ENCODE measurements around the gene IFNL4.

Gene IFNL4

GRCh38 chr19:39254531-39255345 lies 6.1 kb upstream of the IFNL4 start:
- ATAC-seq: no peak
- TF ChIP-seq ISL1 (CRISPR knock-in tag; IDR thresholded peaks at IDR 0.05): no peak
- no peak for TF ChIP-seq POU6F1 (CRISPR knock-in tag; IDR thresholded peaks at IDR 0.05; ENCODE audit: borderline replicate concordance, low read depth)
- TF ChIP-seq ESRRG (CRISPR knock-in tag; IDR thresholded peaks at IDR 0.05): no peak
- TF ChIP-seq, protein P1, sequence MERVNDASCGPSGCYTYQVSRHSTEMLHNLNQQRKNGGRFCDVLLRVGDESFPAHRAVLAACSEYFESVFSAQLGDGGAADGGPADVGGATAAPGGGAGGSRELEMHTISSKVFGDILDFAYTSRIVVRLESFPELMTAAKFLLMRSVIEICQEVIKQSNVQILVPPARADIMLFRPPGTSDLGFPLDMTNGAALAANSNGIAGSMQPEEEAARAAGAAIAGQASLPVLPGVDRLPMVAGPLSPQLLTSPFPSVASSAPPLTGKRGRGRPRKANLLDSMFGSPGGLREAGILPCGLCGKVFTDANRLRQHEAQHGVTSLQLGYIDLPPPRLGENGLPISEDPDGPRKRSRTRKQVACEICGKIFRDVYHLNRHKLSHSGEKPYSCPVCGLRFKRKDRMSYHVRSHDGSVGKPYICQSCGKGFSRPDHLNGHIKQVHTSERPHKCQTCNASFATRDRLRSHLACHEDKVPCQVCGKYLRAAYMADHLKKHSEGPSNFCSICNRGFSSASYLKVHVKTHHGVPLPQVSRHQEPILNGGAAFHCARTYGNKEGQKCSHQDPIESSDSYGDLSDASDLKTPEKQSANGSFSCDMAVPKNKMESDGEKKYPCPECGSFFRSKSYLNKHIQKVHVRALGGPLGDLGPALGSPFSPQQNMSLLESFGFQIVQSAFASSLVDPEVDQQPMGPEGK (CRISPR knock-in tag; IDR thresholded peaks at IDR 0.05; ENCODE audit: borderline replicate concordance): no peak
- no peak for TF ChIP-seq ZNF70 (CRISPR knock-in tag; IDR thresholded peaks at IDR 0.05)
- TF ChIP-seq ZNF8 (CRISPR knock-in tag; IDR thresholded peaks at IDR 0.05): no peak
- TF ChIP-seq CREB5 (CRISPR knock-in tag; IDR thresholded peaks at IDR 0.05; ENCODE audit: low read depth): no peak
- no peak for TF ChIP-seq BACH2 (CRISPR knock-in tag; IDR thresholded peaks at IDR 0.05; ENCODE audit: borderline replicate concordance)
- TF ChIP-seq, protein P2, sequence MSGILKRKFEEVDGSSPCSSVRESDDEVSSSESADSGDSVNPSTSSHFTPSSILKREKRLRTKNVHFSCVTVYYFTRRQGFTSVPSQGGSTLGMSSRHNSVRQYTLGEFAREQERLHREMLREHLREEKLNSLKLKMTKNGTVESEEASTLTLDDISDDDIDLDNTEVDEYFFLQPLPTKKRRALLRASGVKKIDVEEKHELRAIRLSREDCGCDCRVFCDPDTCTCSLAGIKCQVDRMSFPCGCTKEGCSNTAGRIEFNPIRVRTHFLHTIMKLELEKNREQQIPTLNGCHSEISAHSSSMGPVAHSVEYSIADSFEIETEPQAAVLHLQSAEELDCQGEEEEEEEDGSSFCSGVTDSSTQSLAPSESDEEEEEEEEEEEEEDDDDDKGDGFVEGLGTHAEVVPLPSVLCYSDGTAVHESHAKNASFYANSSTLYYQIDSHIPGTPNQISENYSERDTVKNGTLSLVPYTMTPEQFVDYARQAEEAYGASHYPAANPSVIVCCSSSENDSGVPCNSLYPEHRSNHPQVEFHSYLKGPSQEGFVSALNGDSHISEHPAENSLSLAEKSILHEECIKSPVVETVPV (CRISPR knock-in tag; IDR thresholded peaks at IDR 0.05): no peak
- TF ChIP-seq ZFP30 (CRISPR knock-in tag; IDR thresholded peaks at IDR 0.05): no peak
- TF ChIP-seq ZNF565 (CRISPR knock-in tag; conservative IDR thresholded peaks at IDR 0.05; ENCODE audit: low read depth): no peak
- no peak for TF ChIP-seq CSDC2 (CRISPR knock-in tag; IDR thresholded peaks at IDR 0.05)
- no peak for TF ChIP-seq RARB (CRISPR knock-in tag; IDR thresholded peaks at IDR 0.05)
- TF ChIP-seq ZFP3 (CRISPR knock-in tag; IDR thresholded peaks at IDR 0.05): no peak
- no peak for TF ChIP-seq TCF4 (CRISPR knock-in tag; IDR thresholded peaks at IDR 0.05; ENCODE audit: borderline replicate concordance)
- TF ChIP-seq SNAI2 (CRISPR knock-in tag; IDR thresholded peaks at IDR 0.05): no peak
- no peak for TF ChIP-seq TSHZ2 (CRISPR knock-in tag; IDR thresholded peaks at IDR 0.05)
- no peak for TF ChIP-seq ARNTL (CRISPR knock-in tag; IDR thresholded peaks at IDR 0.05; ENCODE audit: borderline replicate concordance, low read depth)

- no peak for TF ChIP-seq ISL1 (CRISPR knock-in tag; IDR thresholded peaks at IDR 0.05)
- no peak for TF ChIP-seq GLIS3 (CRISPR knock-in tag; IDR thresholded peaks at IDR 0.05)
- TF ChIP-seq OSR1 (CRISPR knock-in tag; IDR thresholded peaks at IDR 0.05): no peak
- ATAC-seq: no peak
Observed at GRCh38 chr19:39253374-39254149, 4.9 kb upstream of the IFNL4 start.

GRCh38 chr19:39252458-39252857 lies 3.8 kb upstream of the IFNL4 start:
- no peak for TF ChIP-seq ESRRG (CRISPR knock-in tag; IDR thresholded peaks at IDR 0.05)
- peak; percentile 73; the same call in 1 of the 2 replicates for TF ChIP-seq TCF4 (CRISPR knock-in tag; IDR thresholded peaks at IDR 0.05; ENCODE audit: borderline replicate concordance)
- TF ChIP-seq ZC3H10 (CRISPR knock-in tag; IDR thresholded peaks at IDR 0.05): no peak
- no peak for ATAC-seq
